ENCODE data around the gene KCNQ5. TPM values are rescaled to one million over a fixed set of nuclear protein-coding genes. Genes with fewer than 3 reads are reported as not detected.

KCNQ5 gene
- total RNA-seq, 4 donors from 2014 or later = 0.57 to 4.4 (median 0.97) TPM

GRCh38 chr6:72844614-72845013 lies 222.8 kb downstream of the KCNQ5 start:
- intact Hi-C loops (cut with DNase I) = no loop called here
- Histone ChIP-seq H3K9me3 (no peaks in the 10 kb centered on the region), H3K27ac (no peak overlapping the region), H3K27me3 (no peaks in the 10 kb centered on the region), H3K4me1 (no peaks in the 10 kb centered on the region), H3K4me3 (no peak overlapping the region), H3K36me3 (no peaks in the 10 kb centered on the region)
- DNase-seq = no peak
- WGBS, 2 donors = 59 to 80% methylated on average over 4 of the region's 4 CpGs
- TF ChIP-seq, protein P1, sequence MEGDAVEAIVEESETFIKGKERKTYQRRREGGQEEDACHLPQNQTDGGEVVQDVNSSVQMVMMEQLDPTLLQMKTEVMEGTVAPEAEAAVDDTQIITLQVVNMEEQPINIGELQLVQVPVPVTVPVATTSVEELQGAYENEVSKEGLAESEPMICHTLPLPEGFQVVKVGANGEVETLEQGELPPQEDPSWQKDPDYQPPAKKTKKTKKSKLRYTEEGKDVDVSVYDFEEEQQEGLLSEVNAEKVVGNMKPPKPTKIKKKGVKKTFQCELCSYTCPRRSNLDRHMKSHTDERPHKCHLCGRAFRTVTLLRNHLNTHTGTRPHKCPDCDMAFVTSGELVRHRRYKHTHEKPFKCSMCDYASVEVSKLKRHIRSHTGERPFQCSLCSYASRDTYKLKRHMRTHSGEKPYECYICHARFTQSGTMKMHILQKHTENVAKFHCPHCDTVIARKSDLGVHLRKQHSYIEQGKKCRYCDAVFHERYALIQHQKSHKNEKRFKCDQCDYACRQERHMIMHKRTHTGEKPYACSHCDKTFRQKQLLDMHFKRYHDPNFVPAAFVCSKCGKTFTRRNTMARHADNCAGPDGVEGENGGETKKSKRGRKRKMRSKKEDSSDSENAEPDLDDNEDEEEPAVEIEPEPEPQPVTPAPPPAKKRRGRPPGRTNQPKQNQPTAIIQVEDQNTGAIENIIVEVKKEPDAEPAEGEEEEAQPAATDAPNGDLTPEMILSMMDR (IDR thresholded peaks at IDR 0.05) = no peak
- TF ChIP-seq POLR2A (IDR thresholded peaks at IDR 0.05) = no peak

- no peak overlapping the region for H3K27ac ChIP-seq
- intact Hi-C loops (cut with DNase I) = no loop called here
Measured at GRCh38 chr6:72849346-72849745, 227.5 kb downstream of the KCNQ5 start.

DNA sequence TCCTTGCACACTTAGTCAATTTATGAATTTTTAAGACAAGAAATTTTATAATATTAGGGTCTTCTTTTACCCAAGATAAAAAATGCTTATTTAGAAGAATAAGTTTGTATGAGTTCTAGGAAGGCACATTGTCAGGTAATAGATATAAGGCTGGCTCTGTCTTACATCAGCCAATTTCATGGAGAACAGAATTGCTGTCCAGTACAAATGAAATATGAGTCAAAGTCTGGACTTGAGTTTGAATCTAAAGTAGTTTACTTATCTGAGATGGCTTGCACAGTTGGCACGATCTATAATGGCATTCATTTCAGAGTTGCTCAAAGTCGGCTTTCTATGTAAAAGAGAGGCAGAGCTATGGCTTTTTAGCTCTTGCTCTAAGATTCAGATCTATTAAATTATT lies 228.2 kb downstream of the KCNQ5 start:
- no peaks in the 10 kb centered on the region for H3K36me3 ChIP-seq
- no peak overlapping the region for H3K4me3 ChIP-seq
- H3K27me3 ChIP-seq = no peaks in the 10 kb centered on the region
- TF ChIP-seq, protein P1 (IDR thresholded peaks at IDR 0.05) = no peak
- TF ChIP-seq POLR2A (IDR thresholded peaks at IDR 0.05) = no peak
- no peak overlapping the region for H3K27ac ChIP-seq
- DNase-seq = no peak
- no peaks in the 10 kb centered on the region for H3K9me3 ChIP-seq
- 82 to 89% methylated on average over 2 of the region's 2 CpGs for WGBS, 2 donors
- H3K4me1 ChIP-seq = no peaks in the 10 kb centered on the region
- intact Hi-C loops (cut with DNase I) = no loop called here

More at GRCh38 chr6:72849346-72849745, 227.5 kb downstream of the KCNQ5 start:
- no peaks in the 10 kb centered on the region for H3K27me3 ChIP-seq
- H3K36me3 ChIP-seq = no peaks in the 10 kb centered on the region
- TF ChIP-seq POLR2A (IDR thresholded peaks at IDR 0.05) = no peak
- TF ChIP-seq, protein P1 (IDR thresholded peaks at IDR 0.05) = no peak
- no peaks in the 10 kb centered on the region for H3K4me1 ChIP-seq
- no peak for DNase-seq
- no peak overlapping the region for H3K4me3 ChIP-seq
- no peaks in the 10 kb centered on the region for H3K9me3 ChIP-seq

GRCh38 chr6:72850469-72850868 lies 228.6 kb downstream of the KCNQ5 start:
- H3K27ac ChIP-seq = no peak overlapping the region
- no peak for DNase-seq
- 62 to 65% methylated on average over 1 of the region's 1 CpG for WGBS, 2 donors

GRCh38 chr6:72855471-72855870 lies 233.6 kb downstream of the KCNQ5 start:
- Histone ChIP-seq H3K27ac (no peak overlapping the region), H3K27me3 (no peaks in the 10 kb centered on the region), H3K4me1 (no peaks in the 10 kb centered on the region), H3K36me3 (no peaks in the 10 kb centered on the region), H3K4me3 (no peak overlapping the region), H3K9me3 (no peaks in the 10 kb centered on the region)
- TF ChIP-seq, protein P1 (IDR thresholded peaks at IDR 0.05) = no peak
- no peak for TF ChIP-seq POLR2A (IDR thresholded peaks at IDR 0.05)
- no peak for DNase-seq
- 81 to 89% methylated on average over 2 of the region's 2 CpGs for WGBS, 2 donors
- intact Hi-C loops (cut with DNase I) = no loop called here

More at GRCh38 chr6:72850469-72850868, 228.6 kb downstream of the KCNQ5 start:
- no peaks in the 10 kb centered on the region for H3K27me3 ChIP-seq
- no peaks in the 10 kb centered on the region for H3K9me3 ChIP-seq
- TF ChIP-seq, protein P1 (IDR thresholded peaks at IDR 0.05) = no peak
- TF ChIP-seq POLR2A (IDR thresholded peaks at IDR 0.05) = no peak
- H3K4me3 ChIP-seq = no peak overlapping the region
- intact Hi-C loops (cut with DNase I) = no loop called here
- no peaks in the 10 kb centered on the region for H3K4me1 ChIP-seq
- no peaks in the 10 kb centered on the region for H3K36me3 ChIP-seq
